H9 (cell line): ENCODE data around the gene ZWILCH. TPM values are rescaled to one million over a fixed set of nuclear protein-coding genes. Genes with fewer than 3 reads are reported as not detected.

Experiments used
- DNase-seq: peaks from one replicate; pipeline ENCODE4 v3.0.0-alpha.2; 2017
- H2AFZ ChIP-seq: one replicate; pipeline ENCODE4 v1.6.1; 2013; ENCODE audit warnings: mild to moderate bottlenecking, low read length, control low read depth, moderate library complexity
- H2AK5ac ChIP-seq: 2 replicates; pipeline ENCODE4 v1.6.1; 2013; ENCODE audit warnings: low read length, control low read depth, mixed read lengths; ENCODE audit not compliant: insufficient read length
- H2BK120ac ChIP-seq: one replicate; pipeline ENCODE4 v1.6.1; 2013; ENCODE audit warnings: low read depth, mild to moderate bottlenecking, low read length, control low read depth, inconsistent platforms; ENCODE audit not compliant: poor library complexity, severe bottlenecking
- H2BK12ac ChIP-seq: 2 replicates; pipeline ENCODE4 v1.6.1; 2013; ENCODE audit warnings: low read length, control low read depth, mixed read lengths, low read depth; ENCODE audit not compliant: insufficient read length
- H2BK15ac ChIP-seq: 2 replicates; pipeline ENCODE4 v1.6.1; 2013; ENCODE audit warnings: low read depth, low read length, control low read depth
- H2BK20ac ChIP-seq: one replicate; pipeline ENCODE4 v1.6.1; 2013; ENCODE audit warnings: low read depth, mild to moderate bottlenecking, low read length, control low read depth, inconsistent platforms; ENCODE audit not compliant: poor library complexity, severe bottlenecking
- H2BK5ac ChIP-seq: 2 replicates; pipeline ENCODE4 v1.6.1; 2013; ENCODE audit warnings: low read length, control low read depth, mixed read lengths; ENCODE audit not compliant: insufficient read length
- H3K14ac ChIP-seq: 2 replicates; pipeline ENCODE4 v1.6.1; 2013; ENCODE audit warnings: low read length, control low read depth; ENCODE audit not compliant: insufficient read depth
- H3K18ac ChIP-seq: 2 replicates; pipeline ENCODE4 v1.6.1; 2013; ENCODE audit warnings: low read depth, mild to moderate bottlenecking, mixed read lengths, low read length, control low read depth; ENCODE audit not compliant: insufficient read length
- H3K23ac ChIP-seq: 2 replicates; pipeline ENCODE4 v1.6.1; 2013; ENCODE audit warnings: low read length, control low read depth, mixed read lengths, low read depth; ENCODE audit not compliant: insufficient read length
- H3K23me2 ChIP-seq: 2 replicates; pipeline ENCODE4 v1.6.1; 2013; ENCODE audit warnings: low read depth, mild to moderate bottlenecking, mixed read lengths, low read length, control low read depth; ENCODE audit not compliant: insufficient read length, poor library complexity, severe bottlenecking
- H3K27ac ChIP-seq: 2 replicates; pipeline ENCODE4 v1.5.1; 2013; ENCODE audit warnings: low read length, control low read depth, mixed read lengths, low read depth; ENCODE audit not compliant: insufficient read length
- H3K27me3 ChIP-seq: 2 replicates; pipeline ENCODE4 v1.6.1; 2013; ENCODE audit warnings: low read length, control low read depth, inconsistent platforms; ENCODE audit not compliant: insufficient read depth
- H3K4ac ChIP-seq: 2 replicates; pipeline ENCODE4 v1.6.1; 2013; ENCODE audit warnings: low read depth, mild to moderate bottlenecking, control low read depth, inconsistent platforms, low read length, moderate library complexity
- H3K4me1 ChIP-seq: 2 replicates; pipeline ENCODE4 v1.6.1; 2013; ENCODE audit warnings: low read length, control low read depth, inconsistent platforms; ENCODE audit not compliant: insufficient read depth
- H3K4me2 ChIP-seq: 2 replicates; pipeline ENCODE4 v1.6.1; 2013; ENCODE audit warnings: low read length, control low read depth, mixed read lengths; ENCODE audit not compliant: insufficient read length, insufficient read depth
- H3K56ac ChIP-seq: 2 replicates; pipeline ENCODE4 v1.6.1; 2013; ENCODE audit warnings: low read depth, mild to moderate bottlenecking, mixed read lengths, low read length, control low read depth; ENCODE audit not compliant: insufficient read length
- H3K79me1 ChIP-seq: 2 replicates; pipeline ENCODE4 v1.6.1; 2013; ENCODE audit warnings: low read depth, mild to moderate bottlenecking, moderate library complexity, low read length, control low read depth, inconsistent platforms; ENCODE audit not compliant: insufficient read depth, poor library complexity, severe bottlenecking
- H3K79me2 ChIP-seq: 2 replicates; pipeline ENCODE4 v1.6.1; 2013; ENCODE audit warnings: low read length, control low read depth, inconsistent platforms; ENCODE audit not compliant: insufficient read depth
- H3K9ac ChIP-seq: 2 replicates; pipeline ENCODE4 v1.6.1; 2013; ENCODE audit warnings: low read length, control low read depth, mixed read lengths; ENCODE audit not compliant: insufficient read length; ENCODE audit errors: extremely low read depth
- H3K9me3 ChIP-seq: one replicate; pipeline ENCODE4 v1.6.1; 2013; ENCODE audit warnings: low read depth, low read length, inconsistent platforms; ENCODE audit not compliant: control insufficient read depth
- H3T11ph ChIP-seq: one replicate; pipeline ENCODE4 v1.6.1; 2013; ENCODE audit warnings: mild to moderate bottlenecking, low read length, control low read depth, inconsistent platforms
- H4K20me1 ChIP-seq: one replicate; pipeline ENCODE4 v1.6.1; 2013; ENCODE audit not compliant: control insufficient read depth, insufficient read length, insufficient read depth
- H4K5ac ChIP-seq: 2 replicates; pipeline ENCODE4 v1.6.1; 2013; ENCODE audit warnings: low read depth, mild to moderate bottlenecking, mixed read lengths, low read length, control low read depth; ENCODE audit not compliant: insufficient read length
- H4K8ac ChIP-seq: replicated peaks from 2 replicates; pipeline ENCODE4 v1.6.1; 2013; ENCODE audit warnings: low read length, control low read depth, mixed read lengths, low read depth; ENCODE audit not compliant: insufficient read length
- H4K91ac ChIP-seq: 2 replicates; pipeline ENCODE4 v1.6.1; 2013; ENCODE audit warnings: low read depth, mild to moderate bottlenecking, moderate library complexity, mixed read lengths, low read length, control low read depth; ENCODE audit not compliant: insufficient read length
- H3K27ac Mint-ChIP-seq, 3 experiments: 2 replicates in 2 of 3; 3 replicates in 1 of 3; pipeline ENCODE4 v1.8.0; 2020 to 2021; ENCODE audit warnings: mixed read lengths in 3 of 3, mild to moderate bottlenecking in 1 of 3, moderate library complexity in 1 of 3
- H3K27me3 Mint-ChIP-seq: 2 replicates; pipeline ENCODE4 v1.8.0; 2021; ENCODE audit warnings: low read depth, mild to moderate bottlenecking, moderate library complexity, mixed read lengths
- H3K36me3 Mint-ChIP-seq, 3 experiments: 2 replicates in 2 of 3; 3 replicates in 1 of 3; pipeline ENCODE4 v1.8.0; 2020 to 2021; ENCODE audit warnings: low read depth in 3 of 3, mixed read lengths in 3 of 3; ENCODE audit not compliant: insufficient read depth in 1 of 3
- H3K4me1 Mint-ChIP-seq, 2 experiments: 2 replicates each; pipeline ENCODE4 v1.8.0; 2020; ENCODE audit warnings: mixed read lengths in 2 of 2
- H3K4me3 Mint-ChIP-seq, 2 experiments: 2 replicates in 1 of 2; 3 replicates in 1 of 2; pipeline ENCODE4 v1.8.0; 2020 to 2021; ENCODE audit warnings: mild to moderate bottlenecking in 2 of 2, mixed read lengths in 2 of 2, moderate library complexity in 1 of 2
- H3K9me3 Mint-ChIP-seq, 2 experiments: 2 replicates in 1 of 2; 3 replicates in 1 of 2; pipeline ENCODE4 v1.8.0; 2020; ENCODE audit warnings: mild to moderate bottlenecking in 2 of 2, mixed read lengths in 2 of 2, moderate library complexity in 1 of 2
- CTCF ChIP-seq: fragments of 200-600 bp; sonication (generic); conservative IDR thresholded peaks from 3 replicates; pipeline ENCODE4 v1.8.0; 2021; ENCODE audit warnings: antibody characterized with exemption, mild to moderate bottlenecking
- WGBS: extraction: QIAGEN DNeasy Blood & Tissue Kit; methylation state at CpG from one replicate; pipeline ENCODE4 v1.1.7; 2013; ENCODE audit warnings: missing lambda C conversion rate, low lambda C conversion rate, mixed read lengths; ENCODE audit not compliant: insufficient read length; ENCODE audit errors: extremely low coverage; 5-methylcytosine and 5-hydroxymethylcytosine counted together
- total RNA-seq: library from RNA; stranded (reverse); gene quantifications from 2 replicates; pipeline ENCODE4 v1.2.1, GENCODE V29; 2021

ZWILCH gene
- total RNA-seq, 1 experiment from 2014 or later = 47.2 TPM

GRCh38 chr15:66489179-66489791, 15.8 kb upstream of the ZWILCH start:
- no peaks in the 10 kb centered on the region for H3K4me1 ChIP-seq
- no peaks in the 10 kb centered on the region for H3K23me2 ChIP-seq

More at GRCh38 chr15:66489179-66489791, 15.8 kb upstream of the ZWILCH start:
- Histone ChIP-seq H3K27ac (no peak overlapping the region), H2BK12ac (no peak overlapping the region), H2AK5ac (no peak overlapping the region), H3T11ph (no peak overlapping the region), H3K14ac (no peak overlapping the region), H3K79me1 (no peaks in the 10 kb centered on the region), H3K79me2 (no peaks in the 10 kb centered on the region), H3K4ac (no peak overlapping the region), H3K9me3 (no peaks in the 10 kb centered on the region), H4K20me1 (no peaks in the 10 kb centered on the region), H4K8ac (no peak overlapping the region), H4K5ac (no peak overlapping the region), H3K4me2 (no peak overlapping the region), H3K9ac (no peak overlapping the region), H3K18ac (no peak overlapping the region), H3K23ac (no peak overlapping the region), H2BK120ac (no peak overlapping the region), H2BK20ac (no peak overlapping the region), H3K56ac (no peak overlapping the region), H4K91ac (no peak overlapping the region), H2BK5ac (no peak overlapping the region), H2AFZ (no peak overlapping the region), H3K27me3 (no peaks in the 10 kb centered on the region), H2BK15ac (no peak overlapping the region)
- no peak for DNase-seq
- no peak overlapping the region; a peak in 1 of 7 replicates for H3K27ac Mint-ChIP-seq
- no peaks in the 10 kb centered on the region for H3K9me3 Mint-ChIP-seq
- no peak for TF ChIP-seq CTCF
- peaks cover 22 to 88% (median 76%) of the 10 kb centered on the region in 3 experiments; a peak in 6 of 7 replicates for H3K36me3 Mint-ChIP-seq
- WGBS = no CpG with 5 or more reads among the region's 6 CpGs
- H3K27me3 Mint-ChIP-seq = no peaks in the 10 kb centered on the region
- peaks cover 0 to 2% of the 10 kb centered on the region in 2 experiments; a peak in 1 of 4 replicates for H3K4me1 Mint-ChIP-seq
- no peak overlapping the region for H3K4me3 Mint-ChIP-seq
